Activated T-cell treated with anti-CD3 and anti-CD28 coated beads, Interleukin-2, amount 50 U/mL, for 24 hours (primary cell): ENCODE measurements around the gene MANSC4.

Experiments used
- DNase-seq: peaks from one replicate; pipeline ENCODE4 v3.0.0-alpha.2; 2020
- H3K27ac Mint-ChIP-seq: 2 replicates; pipeline ENCODE4 v1.8.0; 2020; ENCODE audit warnings: mild to moderate bottlenecking, mixed read lengths
- H3K27me3 Mint-ChIP-seq: 2 replicates; pipeline ENCODE4 v1.8.0; 2020; ENCODE audit warnings: mixed read lengths
- H3K36me3 Mint-ChIP-seq: 2 replicates; pipeline ENCODE4 v1.8.0; 2020; ENCODE audit warnings: low read depth, mixed read lengths
- H3K4me1 Mint-ChIP-seq: 2 replicates; pipeline ENCODE4 v1.8.0; 2020; ENCODE audit warnings: low read depth, mixed read lengths
- H3K4me3 Mint-ChIP-seq: 2 replicates; pipeline ENCODE4 v1.8.0; 2020; ENCODE audit warnings: mild to moderate bottlenecking, moderate library complexity, mixed read lengths
- H3K9me3 Mint-ChIP-seq: 2 replicates; pipeline ENCODE4 v1.8.0; 2020; ENCODE audit warnings: mixed read lengths

The MANSC4 gene

GRCh38 chr12:27785882-27786570 is 6.0 kb upstream of the MANSC4 start:
- Mint-ChIP-seq H3K27ac (peak overlapping the region; percentile 76), H3K4me1 (peaks cover 49% of the 10 kb centered on the region), H3K9me3 (no peaks in the 10 kb centered on the region), H3K36me3 (peaks cover 49% of the 10 kb centered on the region), H3K4me3 (no peak overlapping the region), H3K27me3 (no peaks in the 10 kb centered on the region)
- DNase-seq, result no peak

DNA sequence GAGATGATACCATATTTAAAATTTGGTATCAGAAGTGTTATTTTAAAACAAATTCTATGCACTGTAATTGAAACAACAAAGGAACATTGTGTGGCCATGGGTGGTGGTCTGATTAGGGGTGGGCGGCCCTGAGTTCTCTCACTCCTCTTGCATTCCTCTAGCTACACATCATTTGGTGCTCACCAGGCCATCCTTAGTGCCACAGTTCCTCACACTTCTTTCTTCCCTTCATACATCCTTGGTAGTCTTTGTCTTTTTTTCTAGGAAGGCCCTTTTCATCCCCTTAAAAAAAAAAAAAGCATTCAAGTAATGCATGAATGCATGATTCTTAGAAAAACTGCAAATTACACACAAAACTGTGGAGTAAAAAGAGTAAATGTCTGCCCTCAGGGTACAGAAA is 2.4 kb upstream of the MANSC4 start:
- H3K4me1 Mint-ChIP-seq, result peaks cover 47% of the 10 kb centered on the region
- DNase-seq, result no peak
- H3K27ac Mint-ChIP-seq, result no peak overlapping the region
- peak overlapping the region; percentile 81 for H3K4me3 Mint-ChIP-seq
- peaks cover 3% of the 10 kb centered on the region for H3K27me3 Mint-ChIP-seq
- H3K9me3 Mint-ChIP-seq, result no peaks in the 10 kb centered on the region
- peaks cover 31% of the 10 kb centered on the region for H3K36me3 Mint-ChIP-seq

GRCh38 chr12:27781680-27782079 is 1.6 kb upstream of the MANSC4 start:
- H3K36me3 Mint-ChIP-seq, result peaks cover 31% of the 10 kb centered on the region
- H3K27me3 Mint-ChIP-seq, result peaks cover 3% of the 10 kb centered on the region
- H3K4me1 Mint-ChIP-seq, result peaks cover 46% of the 10 kb centered on the region
- H3K4me3 Mint-ChIP-seq, result peak overlapping the region; percentile 81
- H3K27ac Mint-ChIP-seq, result peak overlapping the region; percentile 73
- no peaks in the 10 kb centered on the region for H3K9me3 Mint-ChIP-seq
- no peak for DNase-seq

DNA sequence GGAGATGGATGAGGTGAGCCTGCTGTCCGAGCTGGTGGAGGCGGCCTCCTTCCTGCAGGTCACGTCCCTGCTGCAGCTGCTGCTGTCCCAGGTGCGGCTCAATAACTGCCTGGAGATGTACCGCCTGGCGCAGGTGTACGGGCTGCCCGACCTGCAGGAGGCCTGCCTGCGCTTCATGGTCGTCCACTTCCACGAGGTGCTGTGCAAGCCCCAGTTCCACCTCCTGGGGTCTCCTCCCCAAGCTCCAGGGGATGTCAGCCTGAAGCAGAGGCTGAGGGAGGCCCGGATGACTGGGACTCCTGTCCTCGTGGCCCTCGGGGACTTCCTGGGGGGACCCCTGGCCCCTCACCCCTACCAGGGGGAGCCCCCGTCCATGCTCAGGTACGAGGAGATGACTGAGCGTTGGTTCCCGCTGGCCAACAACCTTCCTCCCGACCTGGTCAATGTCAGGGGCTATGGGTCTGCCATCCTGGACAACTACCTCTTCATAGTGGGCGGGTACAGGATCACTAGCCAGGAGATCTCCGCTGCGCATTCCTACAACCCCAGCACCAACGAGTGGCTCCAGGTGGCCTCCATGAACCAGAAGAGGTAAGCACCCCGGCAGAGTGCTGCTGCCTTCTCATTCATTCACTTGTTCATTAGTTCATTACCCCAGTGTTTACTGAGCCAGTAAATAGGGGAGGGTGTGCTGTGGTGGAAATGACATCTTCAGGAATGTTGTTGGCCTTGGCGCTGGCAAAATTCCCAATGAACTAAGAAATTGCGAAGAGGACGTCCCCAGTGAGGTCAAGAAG is 774 bp upstream of the MANSC4 start:
- Mint-ChIP-seq H3K27me3 (peaks cover 3% of the 10 kb centered on the region), H3K4me3 (peak overlapping the region; percentile 81), H3K9me3 (no peaks in the 10 kb centered on the region), H3K27ac (peak overlapping the region; percentile 73), H3K36me3 (peaks cover 26% of the 10 kb centered on the region), H3K4me1 (peaks cover 39% of the 10 kb centered on the region)
- no peak for DNase-seq

DNA sequence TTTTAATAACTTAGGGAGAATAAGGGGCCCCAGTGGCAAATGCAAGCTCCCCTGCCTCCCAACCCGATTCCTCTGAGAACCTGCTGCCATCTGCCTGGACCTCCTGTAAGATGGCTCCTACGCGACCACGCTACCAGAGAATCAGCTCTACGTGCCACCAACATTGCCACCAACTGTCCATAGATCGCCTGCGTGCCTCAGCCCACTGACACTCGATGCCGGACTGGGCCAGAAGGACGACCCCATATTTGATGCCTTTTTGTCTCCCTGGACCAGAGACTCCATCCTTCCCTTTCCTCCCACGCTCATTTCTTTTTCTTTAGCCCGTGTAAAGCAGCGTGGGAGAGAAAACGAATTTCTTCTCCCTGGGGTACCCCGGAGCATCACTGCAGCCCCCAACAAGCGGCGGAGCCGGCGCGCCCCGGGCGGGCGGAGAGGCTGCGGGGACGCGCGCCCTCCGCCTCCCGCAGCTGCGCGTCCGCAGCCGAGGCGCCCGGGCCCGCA is 568 bp downstream of the MANSC4 start:
- Mint-ChIP-seq H3K9me3 (no peaks in the 10 kb centered on the region), H3K4me3 (peak overlapping the region; percentile 75), H3K27ac (peak overlapping the region; percentile 79), H3K27me3 (peaks cover 3% of the 10 kb centered on the region), H3K36me3 (peaks cover 21% of the 10 kb centered on the region), H3K4me1 (peaks cover 30% of the 10 kb centered on the region)
- no peak for DNase-seq

DNA sequence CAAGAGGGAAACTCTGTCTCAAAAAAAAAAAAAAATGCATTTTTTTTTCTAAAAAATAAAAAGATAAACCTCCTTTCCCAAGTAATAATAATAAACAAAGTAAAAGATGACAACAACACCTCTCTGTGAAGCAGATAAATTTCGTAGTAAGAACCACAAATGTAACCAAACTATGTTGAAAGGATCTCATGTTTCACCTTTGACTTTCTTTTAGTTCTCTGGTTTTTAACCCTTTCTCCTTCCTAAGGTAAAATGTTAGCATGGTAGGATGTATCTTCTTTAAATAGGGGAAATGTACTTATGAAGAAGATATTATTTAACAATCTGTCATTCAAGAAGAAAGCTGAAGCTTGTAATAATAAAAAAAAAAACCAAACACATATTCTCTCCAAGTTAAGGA is 1.8 kb downstream of the MANSC4 start:
- H3K9me3 Mint-ChIP-seq, result no peaks in the 10 kb centered on the region
- H3K4me3 Mint-ChIP-seq, result peak overlapping the region; percentile 23

DNA sequence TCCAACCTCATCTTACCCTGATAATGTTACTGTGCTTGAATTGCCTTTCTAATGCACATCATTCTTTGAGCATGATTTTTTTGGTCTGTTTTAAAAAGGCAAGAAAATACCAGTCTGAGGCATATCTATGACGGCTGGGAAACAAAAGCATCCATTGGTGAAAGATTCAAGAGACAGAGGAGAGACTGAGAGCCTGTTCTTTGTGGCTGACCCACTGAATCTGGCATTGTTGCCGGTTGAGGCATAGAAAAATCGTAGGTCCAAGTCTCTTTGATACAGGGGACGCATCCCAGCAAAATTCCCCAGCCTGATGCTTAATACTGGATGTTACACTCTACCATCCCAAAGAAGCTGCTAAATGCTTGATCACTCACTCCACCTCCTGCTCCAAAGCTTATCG is 2.9 kb downstream of the MANSC4 start:
- H3K36me3 Mint-ChIP-seq, result peaks cover 11% of the 10 kb centered on the region
- peaks cover 3% of the 10 kb centered on the region for H3K27me3 Mint-ChIP-seq
- H3K27ac Mint-ChIP-seq, result no peak overlapping the region

More for the DNA sequence above, 1.8 kb downstream of the MANSC4 start:
- Mint-ChIP-seq H3K36me3 (peaks cover 18% of the 10 kb centered on the region), H3K4me1 (peaks cover 27% of the 10 kb centered on the region), H3K27me3 (peaks cover 3% of the 10 kb centered on the region), H3K27ac (no peak overlapping the region)
- DNase-seq, result no peak

GRCh38 chr12:27772328-27773049 is 7.5 kb downstream of the MANSC4 start:
- no peak overlapping the region for H3K27ac Mint-ChIP-seq
- no peaks in the 10 kb centered on the region for H3K9me3 Mint-ChIP-seq
- H3K4me3 Mint-ChIP-seq, result no peak overlapping the region
- no peaks in the 10 kb centered on the region for H3K27me3 Mint-ChIP-seq
- DNase-seq, result no peak
- H3K4me1 Mint-ChIP-seq, result peaks cover 3% of the 10 kb centered on the region
- H3K36me3 Mint-ChIP-seq, result no peaks in the 10 kb centered on the region

More for the DNA sequence above, 2.9 kb downstream of the MANSC4 start:
- Mint-ChIP-seq H3K9me3 (no peaks in the 10 kb centered on the region), H3K4me3 (no peak overlapping the region), H3K4me1 (peaks cover 19% of the 10 kb centered on the region)
- DNase-seq, result no peak

DNA sequence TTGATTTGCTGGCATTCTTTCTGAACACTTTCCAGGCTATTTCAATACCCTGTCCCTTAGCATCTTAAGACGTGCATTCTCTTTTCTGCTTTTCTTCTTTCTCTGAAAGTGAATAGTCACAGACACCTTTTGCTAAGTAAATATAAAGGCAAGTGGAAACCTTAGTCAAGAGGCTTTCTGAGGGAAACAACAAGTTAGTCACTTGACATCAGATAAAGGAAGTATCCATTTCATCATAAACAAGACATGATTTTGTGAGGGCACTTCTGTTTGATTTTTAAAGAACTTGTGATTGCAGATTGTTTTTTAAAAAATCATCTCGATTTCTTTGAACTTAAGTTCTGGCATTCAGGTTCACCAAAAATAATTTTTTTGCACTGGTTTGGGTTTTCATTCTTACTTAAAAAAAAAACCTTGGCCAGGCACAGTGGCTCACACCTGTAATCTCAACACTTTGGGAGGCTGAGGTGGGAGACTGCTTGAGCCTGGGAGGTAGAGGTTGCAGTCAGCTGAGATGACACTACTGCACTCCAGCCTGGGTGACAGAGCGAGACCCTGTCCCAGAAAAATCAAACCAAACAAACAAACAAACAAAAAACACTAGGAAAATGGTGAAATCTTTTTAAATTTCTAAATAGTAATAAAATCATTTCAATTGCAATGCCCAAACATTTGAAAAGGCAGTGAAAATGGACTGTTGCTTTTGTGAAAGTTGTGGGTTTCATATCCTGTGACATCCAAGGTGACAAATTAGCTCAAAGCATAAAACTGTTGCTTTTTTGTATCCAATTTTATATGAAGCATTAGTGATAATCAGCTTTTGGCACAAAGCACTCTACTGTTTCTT is 8.3 kb downstream of the MANSC4 start:
- no peak overlapping the region for H3K4me3 Mint-ChIP-seq
- no peak overlapping the region for H3K27ac Mint-ChIP-seq
- H3K4me1 Mint-ChIP-seq, result peaks cover 3% of the 10 kb centered on the region
- H3K27me3 Mint-ChIP-seq, result no peaks in the 10 kb centered on the region
- DNase-seq, result no peak
- no peaks in the 10 kb centered on the region for H3K36me3 Mint-ChIP-seq
- no peaks in the 10 kb centered on the region for H3K9me3 Mint-ChIP-seq

- DNase-seq, result no peak
- Mint-ChIP-seq H3K27me3 (no peaks in the 10 kb centered on the region), H3K36me3 (no peaks in the 10 kb centered on the region), H3K4me1 (peaks cover 3% of the 10 kb centered on the region), H3K9me3 (no peaks in the 10 kb centered on the region), H3K4me3 (no peak overlapping the region), H3K27ac (no peak overlapping the region)
Observed at GRCh38 chr12:27769142-27769673, 10.8 kb downstream of the MANSC4 start.

GRCh38 chr12:27766587-27766986 is 13.4 kb downstream of the MANSC4 start:
- Mint-ChIP-seq H3K4me1 (peaks cover 10% of the 10 kb centered on the region), H3K4me3 (no peak overlapping the region), H3K36me3 (peaks cover 3% of the 10 kb centered on the region), H3K27ac (no peak overlapping the region), H3K27me3 (no peaks in the 10 kb centered on the region), H3K9me3 (no peaks in the 10 kb centered on the region)
- DNase-seq, result no peak

GRCh38 chr12:27762757-27763156 is 17.3 kb downstream of the MANSC4 start:
- no peaks in the 10 kb centered on the region for H3K9me3 Mint-ChIP-seq
- H3K4me1 Mint-ChIP-seq, result peaks cover 7% of the 10 kb centered on the region
- H3K4me3 Mint-ChIP-seq, result no peak overlapping the region
- H3K27ac Mint-ChIP-seq, result no peak overlapping the region
- DNase-seq, result no peak
- H3K27me3 Mint-ChIP-seq, result no peaks in the 10 kb centered on the region
- H3K36me3 Mint-ChIP-seq, result peaks cover 9% of the 10 kb centered on the region

GRCh38 chr12:27756670-27757195 is 23.3 kb downstream of the MANSC4 start:
- Mint-ChIP-seq H3K4me1 (no peaks in the 10 kb centered on the region), H3K36me3 (peaks cover 49% of the 10 kb centered on the region), H3K27ac (peak overlapping the region; percentile 5), H3K27me3 (no peaks in the 10 kb centered on the region), H3K9me3 (no peaks in the 10 kb centered on the region), H3K4me3 (no peak overlapping the region)
- no peak for DNase-seq
